Endodermal cell (in vitro differentiated cells): Measurements from ENCODE around the gene PHF23. TPM values are rescaled to one million over a fixed set of nuclear protein-coding genes. Genes with fewer than 3 reads are reported as not detected.
A peak's percentile ranks its signal among the peaks of the same experiment; 100 is the strongest.

Source experiments
- DNase-seq: peaks from one replicate; pipeline ENCODE4 v3.0.0-alpha.2; 2017
- H3K27ac ChIP-seq: 2 replicates; pipeline ENCODE4 v1.5.1; 2013; ENCODE audit warnings: mild to moderate bottlenecking, low read depth, low read length, moderate library complexity
- H3K27me3 ChIP-seq: 2 replicates; pipeline ENCODE4 v1.6.1; 2013; ENCODE audit warnings: mild to moderate bottlenecking, low read length, moderate library complexity; ENCODE audit not compliant: insufficient read depth, control insufficient read depth, poor library complexity, severe bottlenecking
- H3K36me3 ChIP-seq: 2 replicates; pipeline ENCODE4 v1.7.0; 2013; ENCODE audit warnings: mild to moderate bottlenecking, low read length, moderate library complexity; ENCODE audit not compliant: control insufficient read depth, insufficient read depth
- H3K4me1 ChIP-seq: one replicate; pipeline ENCODE4 v1.7.0; 2013; ENCODE audit warnings: low read length; ENCODE audit not compliant: control insufficient read depth, insufficient read depth
- H3K4me3 ChIP-seq: 2 replicates; pipeline ENCODE4 v1.5.1; 2013; ENCODE audit warnings: mild to moderate bottlenecking, low read length, moderate library complexity
- H3K9ac ChIP-seq: 2 replicates; pipeline ENCODE4 v1.6.1; 2013; ENCODE audit warnings: mild to moderate bottlenecking, low read length, moderate library complexity; ENCODE audit not compliant: poor library complexity, severe bottlenecking; ENCODE audit errors: extremely low read depth
- H3K9me3 ChIP-seq: 2 replicates; pipeline ENCODE4 v1.6.1; 2013; ENCODE audit warnings: mild to moderate bottlenecking, low read length, moderate library complexity; ENCODE audit not compliant: control insufficient read depth
- H3K27ac Mint-ChIP-seq: 2 replicates; pipeline ENCODE4 v1.8.0; 2020; ENCODE audit warnings: mixed read lengths
- H3K27me3 Mint-ChIP-seq: 2 replicates; pipeline ENCODE4 v1.8.0; 2021; ENCODE audit warnings: mild to moderate bottlenecking, mixed read lengths; ENCODE audit not compliant: insufficient read depth
- H3K36me3 Mint-ChIP-seq: 2 replicates; pipeline ENCODE4 v1.8.0; 2020; ENCODE audit warnings: low read depth, mixed read lengths
- H3K4me1 Mint-ChIP-seq: 2 replicates; pipeline ENCODE4 v1.8.0; 2020; ENCODE audit warnings: mixed read lengths
- H3K4me3 Mint-ChIP-seq: 2 replicates; pipeline ENCODE4 v1.8.0; 2020; ENCODE audit warnings: mild to moderate bottlenecking, moderate library complexity, mixed read lengths
- H3K9me3 Mint-ChIP-seq: 2 replicates; pipeline ENCODE4 v1.8.0; 2020; ENCODE audit warnings: mild to moderate bottlenecking, mixed read lengths
- WGBS, 2 experiments: methylation state at CpG; one replicate each; pipeline versions ENCODE4 v1.1.5 to v1.1.7; 2013; ENCODE audit warnings: missing lambda C conversion rate in 2 of 2, mixed read lengths in 1 of 2; ENCODE audit not compliant: insufficient coverage in 1 of 2, insufficient read length in 1 of 2; 5-methylcytosine and 5-hydroxymethylcytosine counted together
- total RNA-seq, 2 donors: library from RNA; stranded (reverse); fragmentation: NEBNext Ultra II Directional in 1 of 2; extraction: Animal tissue kit (Norgen Biotek cat#: 25700) in 1 of 2; gene quantifications; 2 replicates in 1 of 2; 3 replicates in 1 of 2; pipeline ENCODE4 v1.2.1, GENCODE V29; 2021
- TF ChIP-seq, protein P1 (sequence below): fragments of 200-600 bp; sonication (generic); conservative IDR thresholded peaks from 2 replicates; pipeline ENCODE4 v1.5.0; 2021; ENCODE audit warnings: antibody characterized with exemption, mild to moderate bottlenecking

PHF23 gene
- total RNA-seq, 2 donors from 2014 or later, result 67.3 to 71.6 TPM

DNA sequence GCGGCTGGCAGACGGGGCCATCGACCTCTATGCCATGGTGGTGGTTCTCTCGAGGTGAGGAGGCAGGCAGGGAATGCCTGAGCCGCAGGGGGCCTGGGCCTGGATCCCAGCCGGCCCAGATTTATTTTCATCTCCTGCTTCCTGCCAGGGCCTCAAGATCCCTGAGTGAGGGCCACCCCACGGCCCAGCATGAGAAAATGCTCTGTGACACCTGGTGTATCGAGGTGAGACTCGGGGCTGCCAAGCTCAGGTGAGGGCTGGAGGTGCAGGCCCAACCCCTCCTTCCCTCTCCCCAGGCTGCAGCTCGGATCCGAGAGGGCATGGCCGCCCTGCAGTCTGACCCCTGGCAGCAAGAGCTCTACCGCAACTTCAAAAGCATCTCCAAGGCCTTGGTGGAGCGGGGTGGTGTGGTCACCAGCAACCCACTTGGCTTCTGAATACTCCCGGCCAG is 14.6 kb downstream of the PHF23 start:
- Histone ChIP-seq H3K4me1 (peaks cover 5% of the 10 kb centered on the region), H3K27ac (no peak overlapping the region), H3K4me3 (no peak overlapping the region), H3K9ac (no peak overlapping the region), H3K27me3 (no peaks in the 10 kb centered on the region), H3K36me3 (peaks cover 73% of the 10 kb centered on the region), H3K9me3 (no peaks in the 10 kb centered on the region)
- TF ChIP-seq, protein P1, sequence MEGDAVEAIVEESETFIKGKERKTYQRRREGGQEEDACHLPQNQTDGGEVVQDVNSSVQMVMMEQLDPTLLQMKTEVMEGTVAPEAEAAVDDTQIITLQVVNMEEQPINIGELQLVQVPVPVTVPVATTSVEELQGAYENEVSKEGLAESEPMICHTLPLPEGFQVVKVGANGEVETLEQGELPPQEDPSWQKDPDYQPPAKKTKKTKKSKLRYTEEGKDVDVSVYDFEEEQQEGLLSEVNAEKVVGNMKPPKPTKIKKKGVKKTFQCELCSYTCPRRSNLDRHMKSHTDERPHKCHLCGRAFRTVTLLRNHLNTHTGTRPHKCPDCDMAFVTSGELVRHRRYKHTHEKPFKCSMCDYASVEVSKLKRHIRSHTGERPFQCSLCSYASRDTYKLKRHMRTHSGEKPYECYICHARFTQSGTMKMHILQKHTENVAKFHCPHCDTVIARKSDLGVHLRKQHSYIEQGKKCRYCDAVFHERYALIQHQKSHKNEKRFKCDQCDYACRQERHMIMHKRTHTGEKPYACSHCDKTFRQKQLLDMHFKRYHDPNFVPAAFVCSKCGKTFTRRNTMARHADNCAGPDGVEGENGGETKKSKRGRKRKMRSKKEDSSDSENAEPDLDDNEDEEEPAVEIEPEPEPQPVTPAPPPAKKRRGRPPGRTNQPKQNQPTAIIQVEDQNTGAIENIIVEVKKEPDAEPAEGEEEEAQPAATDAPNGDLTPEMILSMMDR, result no peak
- H3K9me3 Mint-ChIP-seq, result no peaks in the 10 kb centered on the region
- peak overlapping the region; percentile 35 for H3K27ac Mint-ChIP-seq
- H3K4me3 Mint-ChIP-seq, result no peak overlapping the region
- H3K27me3 Mint-ChIP-seq, result no peaks in the 10 kb centered on the region
- H3K4me1 Mint-ChIP-seq, result peaks cover 11% of the 10 kb centered on the region
- H3K36me3 Mint-ChIP-seq, result peaks cover 72% of the 10 kb centered on the region
- WGBS, 2 experiments, result 86 to 88% methylated on average over 10 to 15 of the region's 15 CpGs
- no peak for DNase-seq

DNA sequence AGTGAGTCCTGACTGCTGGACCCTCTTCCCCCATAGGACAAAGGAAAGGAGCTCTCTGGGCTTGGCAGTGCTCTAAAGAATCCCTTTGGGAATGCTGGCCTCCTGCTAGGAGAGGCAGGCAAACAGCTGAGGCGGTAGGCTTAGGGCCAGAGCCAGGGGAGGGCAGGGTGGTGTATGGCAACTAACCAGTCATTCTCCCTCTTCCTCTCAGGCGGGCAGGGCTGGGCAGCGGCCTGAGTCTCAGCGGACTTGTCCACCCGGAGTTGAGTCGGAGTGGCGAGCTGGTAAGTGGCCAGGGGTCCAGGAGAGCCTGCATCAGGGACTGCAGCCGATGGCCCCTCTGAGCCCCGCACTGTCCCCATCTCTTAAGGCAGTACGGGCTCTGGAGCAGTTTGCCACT is 15.1 kb downstream of the PHF23 start:
- no peak overlapping the region for H3K4me3 Mint-ChIP-seq
- Histone ChIP-seq H3K9ac (no peak overlapping the region), H3K9me3 (no peaks in the 10 kb centered on the region), H3K4me1 (peaks cover 5% of the 10 kb centered on the region), H3K36me3 (peaks cover 67% of the 10 kb centered on the region), H3K27ac (no peak overlapping the region), H3K4me3 (no peak overlapping the region), H3K27me3 (no peaks in the 10 kb centered on the region)
- peak overlapping the region; percentile 11 for H3K27ac Mint-ChIP-seq
- H3K27me3 Mint-ChIP-seq, result no peaks in the 10 kb centered on the region
- TF ChIP-seq, protein P1, result no peak
- H3K9me3 Mint-ChIP-seq, result no peaks in the 10 kb centered on the region
- peaks cover 66% of the 10 kb centered on the region for H3K36me3 Mint-ChIP-seq
- 93 to 98% methylated on average over 7 to 10 of the region's 10 CpGs for WGBS, 2 experiments
- no peak for DNase-seq
- H3K4me1 Mint-ChIP-seq, result peaks cover 15% of the 10 kb centered on the region

DNA sequence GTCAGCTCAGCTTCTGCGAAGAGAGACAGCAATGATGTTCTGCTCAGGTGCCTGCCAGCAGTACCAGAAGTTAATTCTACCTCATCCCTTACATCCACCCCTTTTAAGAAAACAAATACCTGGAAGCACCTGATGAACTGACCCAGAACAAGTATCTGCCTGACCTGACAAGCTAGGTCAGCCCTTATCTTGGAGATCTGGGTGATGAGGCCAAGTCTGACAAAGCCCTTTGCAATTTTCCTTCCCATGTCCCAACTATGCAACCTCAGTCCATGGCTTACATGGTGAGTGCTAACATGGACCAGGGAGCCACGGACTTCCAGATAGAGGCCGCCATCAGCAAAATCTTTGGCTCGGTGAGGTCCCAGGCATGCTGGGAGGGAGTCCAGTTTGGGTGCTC is 15.9 kb downstream of the PHF23 start:
- no peak for DNase-seq
- no peak overlapping the region for H3K4me3 ChIP-seq
- WGBS, 2 experiments, result 97 to 100% methylated on average over 4 of the region's 4 CpGs
- Mint-ChIP-seq H3K27me3 (no peaks in the 10 kb centered on the region), H3K36me3 (peaks cover 59% of the 10 kb centered on the region), H3K27ac (no peak overlapping the region), H3K9me3 (no peaks in the 10 kb centered on the region), H3K4me1 (peaks cover 21% of the 10 kb centered on the region), H3K4me3 (no peak overlapping the region)
- H3K9me3 ChIP-seq, result no peaks in the 10 kb centered on the region
- H3K27ac ChIP-seq, result no peak overlapping the region
- peaks cover 12% of the 10 kb centered on the region for H3K4me1 ChIP-seq
- TF ChIP-seq, protein P1, result no peak
- no peaks in the 10 kb centered on the region for H3K27me3 ChIP-seq
- peaks cover 60% of the 10 kb centered on the region for H3K36me3 ChIP-seq
- no peak overlapping the region for H3K9ac ChIP-seq
